ENCODE data around the gene RBM22. TPM values are rescaled to one million over a fixed set of nuclear protein-coding genes. Genes with fewer than 3 reads are reported as not detected.
A peak's percentile ranks its signal among the peaks of the same experiment; 100 is the strongest.

RBM22 gene
- total and polyA plus RNA-seq, 2 of the 8 experiments (the other 6 are each of a cell fraction or from before 2014, with no cell fraction given): 20.8 to 33.9 TPM

DNA sequence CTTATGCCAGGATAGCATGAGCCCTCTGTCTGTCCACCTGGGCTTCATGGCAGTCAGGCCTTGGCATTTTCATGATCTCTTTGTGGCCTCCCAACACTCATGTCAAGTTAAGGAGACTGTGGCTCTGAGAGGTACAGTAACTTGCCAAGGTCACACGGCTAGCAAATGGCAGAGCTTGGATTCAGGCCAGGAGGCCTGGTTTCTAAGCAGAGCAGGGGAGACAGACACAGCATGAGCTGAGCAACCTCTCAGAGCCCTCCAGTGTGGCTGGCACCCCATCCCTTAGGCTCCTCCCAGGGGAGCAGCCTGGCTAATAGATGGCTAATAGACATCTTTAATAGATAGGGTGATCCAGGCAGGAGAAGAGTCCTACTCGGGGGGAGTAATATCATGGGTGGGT, 56.3 kb downstream of the RBM22 start:
- Histone ChIP-seq H3K27ac (ENCODE audit: low read depth, low read length) (no peak overlapping the region), H2BK5ac (ENCODE audit: low read depth, low read length) (no peak overlapping the region), H3K36me3 (ENCODE audit: control insufficient read depth in 2 of 4, insufficient read depth in 4 of 4, low read length in 3 of 4) (no peaks in the 10 kb centered on the region), H3K4me1 (replicated peaks in 1 of 4; ENCODE audit: control insufficient read depth in 3 of 4, insufficient read depth in 4 of 4, low read length in 3 of 4) (peaks cover 0 to 13% (median 9%) of the 10 kb centered on the region in 4 experiments; a peak in 5 of 7 replicates), H2BK12ac (ENCODE audit: low read depth, low read length) (0 out of 2 replicates have a peak overlapping the region, but pooled peaks have one; percentile 17), H2AK5ac (ENCODE audit: low read depth, low read length) (0 out of 2 replicates have a peak overlapping the region, but pooled peaks have one; percentile 65), H3K9me3 (ENCODE audit: insufficient read depth in 2 of 2, low read depth in 1 of 2, low read length in 1 of 2) (no peaks in the 10 kb centered on the region), H2AFZ (ENCODE audit: low read length) (no peak overlapping the region), H3K14ac (ENCODE audit: insufficient read length) (no peak overlapping the region), H4K91ac (replicated peaks; ENCODE audit: insufficient read length, low read length) (no peak overlapping the region), H3K9ac (replicated peaks in 1 of 4; ENCODE audit: extremely low read depth in 1 of 4, low read depth in 3 of 4, low read length in 3 of 4) (no peak overlapping the region), H3K4ac (replicated peaks; ENCODE audit: insufficient read length, low read depth, low read length) (no peak overlapping the region), H4K20me1 (replicated peaks in 1 of 2; ENCODE audit: control insufficient read depth in 1 of 2, insufficient read depth in 2 of 2, low read length in 2 of 2) (no peaks in the 10 kb centered on the region), H2BK20ac (ENCODE audit: low read length) (peak overlapping the region; percentile 72; the same call in 1 of the 2 replicates), H4K5ac (ENCODE audit: insufficient read length, low read depth, low read length) (no peak overlapping the region), H2BK120ac (replicated peaks; ENCODE audit: low read depth, low read length) (no peak overlapping the region), H3K79me1 (ENCODE audit: low read depth, low read length) (no peaks in the 10 kb centered on the region), H3K79me2 (ENCODE audit: control insufficient read depth in 1 of 2, insufficient read depth in 2 of 2, low read length in 2 of 2) (no peaks in the 10 kb centered on the region), H3K56ac (replicated peaks; ENCODE audit: insufficient read length, low read depth, low read length) (no peak overlapping the region), H3K23me2 (ENCODE audit: low read depth, low read length) (no peaks in the 10 kb centered on the region), H3K4me3 (ENCODE audit: extremely low read depth in 1 of 4, insufficient read depth in 2 of 4, low read depth in 3 of 4, low read length in 4 of 4) (no peak overlapping the region), H3K27me3 (replicated peaks in 1 of 4; ENCODE audit: control insufficient read depth in 3 of 4, extremely low read depth in 1 of 4, insufficient read depth in 3 of 4, low read length in 3 of 4) (no peaks in the 10 kb centered on the region), H2BK15ac (ENCODE audit: low read length) (0 out of 2 replicates have a peak overlapping the region, but pooled peaks have one; percentile 8), H3K18ac (ENCODE audit: extremely low read depth, low read length) (no peak overlapping the region; the same call in 1 of the 2 replicates), H3K4me2 (ENCODE audit: insufficient read depth in 1 of 2, low read depth in 2 of 2, low read length in 2 of 2) (no peak overlapping the region), H4K8ac (ENCODE audit: extremely low read depth, insufficient read depth, low read length) (no peak overlapping the region), H3K23ac (ENCODE audit: insufficient read length) (no peak overlapping the region)
- POLR2A ChIA-PET (ENCODE audit: partially characterized antibody): interaction anchor here (0.6 to 1.6 kb wide), 5 partner anchors 9 to 56 kb away, joined by 3 to 5 read pairs (median 5); partner anchors contain the start of gene RBM22
- CTCF ChIA-PET (ENCODE audit: partially characterized antibody): interaction anchor here (0.6 to 18.4 kb wide), 20 partner anchors 11 to 183 kb away, joined by 3 to 247 read pairs (median 4); partner anchors contain the start of gene MYOZ3
- no peak for FAIRE-seq
- no peak for DNase-seq (ENCODE audit: low read depth in 1 of 2, low spot score in 2 of 2)
- TF ChIP-seq TAF7 (optimal IDR thresholded peaks at IDR 0.05; ENCODE audit: borderline replicate concordance, low read depth, low read length): no peak
- TF ChIP-seq SP4 (IDR thresholded peaks at IDR 0.05; ENCODE audit: low read length): no peak
- TF ChIP-seq SAP30 (IDR thresholded peaks at IDR 0.05; ENCODE audit: insufficient read depth, insufficient replicate concordance, low read length): no peak
- no peak for TF ChIP-seq SRF (IDR thresholded peaks at IDR 0.05; ENCODE audit: low read depth, low read length)
- WGBS, 2 experiments (ENCODE audit: extremely low coverage in 1 of 2, insufficient coverage in 1 of 2, insufficient read length in 1 of 2, insufficient replicate concordance in 2 of 2, low coverage in 1 of 2, low lambda C conversion rate in 2 of 2, missing lambda C conversion rate in 1 of 2): 92% methylated on average over 2 of the region's 2 CpGs; no CpG with 5 or more reads in 1 of the 2 experiments

All from H1 (cell line).